LoVo (cell line): ENCODE data around the gene PPP2R3B.
"Not testable (repeated sequence)": the region's sequence is repeated elsewhere in the genome, so short reads cannot be mapped to it uniquely, and the experiment has no call there.

Source experiments
- DNase-seq: peaks from one replicate; pipeline ENCODE4 v3.0.0-alpha.2; 2016; ENCODE audit warnings: low spot score

Gene PPP2R3B

GRCh38 chrX:353566-354535 lies 32.9 kb downstream of the PPP2R3B start:
- no peak for DNase-seq

- no peak for DNase-seq
Observed at GRCh38 chrX:352582-353314, 34.0 kb downstream of the PPP2R3B start.

- no peak for DNase-seq
Observed at GRCh38 chrX:352181-352580, 34.5 kb downstream of the PPP2R3B start.

- DNase-seq: no peak
Observed at GRCh38 chrX:351736-352135, 35.0 kb downstream of the PPP2R3B start.

GRCh38 chrX:351324-351641 lies 35.4 kb downstream of the PPP2R3B start:
- not testable (repeated sequence) for DNase-seq

- no peak for DNase-seq
Observed at GRCh38 chrX:350534-351323, 36.0 kb downstream of the PPP2R3B start.

- no peak for DNase-seq
Observed at GRCh38 chrX:350148-350533, 36.6 kb downstream of the PPP2R3B start.

GRCh38 chrX:349702-350101 lies 37.0 kb downstream of the PPP2R3B start:
- no peak for DNase-seq

GRCh38 chrX:349196-349595 lies 37.5 kb downstream of the PPP2R3B start:
- no peak for DNase-seq

- DNase-seq: no peak
Observed at GRCh38 chrX:348461-349117, 38.1 kb downstream of the PPP2R3B start.

GRCh38 chrX:347351-348117 lies 39.2 kb downstream of the PPP2R3B start:
- no peak for DNase-seq

- no peak for DNase-seq
Observed at GRCh38 chrX:346034-346813, 40.5 kb downstream of the PPP2R3B start.

- no peak for DNase-seq
Observed at GRCh38 chrX:345020-345925, 41.4 kb downstream of the PPP2R3B start.

- no peak for DNase-seq
Observed at GRCh38 chrX:344371-344901, 42.3 kb downstream of the PPP2R3B start.

GRCh38 chrX:341541-342101 lies 45.1 kb downstream of the PPP2R3B start:
- no peak for DNase-seq

- no peak for DNase-seq
Observed at GRCh38 chrX:340641-341423, 45.9 kb downstream of the PPP2R3B start.

GRCh38 chrX:340121-340520 lies 46.6 kb downstream of the PPP2R3B start:
- no peak for DNase-seq

- no peak for DNase-seq
Observed at GRCh38 chrX:338836-339400, 47.8 kb downstream of the PPP2R3B start.
